GM21367 (cell line): ENCODE data around the gene TMC1.

Source experiments
- ATAC-seq: cut with Tn5 transposase; IDR thresholded peaks from one replicate; pipeline ENCODE4 v1.9.1; 2021; ENCODE audit not compliant: unreplicated experiment

The TMC1 gene

GRCh38 chr9:72565535-72565934, 44.1 kb downstream of the TMC1 start:
- no peak for ATAC-seq

GRCh38 chr9:72574156-72574810, 52.9 kb downstream of the TMC1 start:
- no peak for ATAC-seq

- no peak for ATAC-seq
These were observed 54.3 kb downstream of the TMC1 start for GRCh38 chr9:72575666-72576065.

- no peak for ATAC-seq
These were observed 54.7 kb downstream of the TMC1 start for GRCh38 chr9:72576087-72576486.

GRCh38 chr9:72577212-72577753, 55.9 kb downstream of the TMC1 start:
- no peak for ATAC-seq

GRCh38 chr9:72579190-72579589, 57.8 kb downstream of the TMC1 start:
- no peak for ATAC-seq

- no peak for ATAC-seq
These were observed 58.6 kb downstream of the TMC1 start for GRCh38 chr9:72579880-72580550.

- ATAC-seq: no peak
These were observed 60.3 kb downstream of the TMC1 start for GRCh38 chr9:72581694-72582093.

GRCh38 chr9:72583370-72583769, 62.0 kb downstream of the TMC1 start:
- ATAC-seq: no peak

GRCh38 chr9:72586388-72587130, 65.2 kb downstream of the TMC1 start:
- no peak for ATAC-seq

- ATAC-seq: no peak
These were observed 66.9 kb downstream of the TMC1 start for GRCh38 chr9:72588336-72588735.

GRCh38 chr9:72589667-72590521, 68.5 kb downstream of the TMC1 start:
- no peak for ATAC-seq

- no peak for ATAC-seq
These were observed 69.4 kb downstream of the TMC1 start for GRCh38 chr9:72590824-72591223.

GRCh38 chr9:72592502-72593403, 71.3 kb downstream of the TMC1 start:
- no peak for ATAC-seq

- ATAC-seq: no peak
These were observed 75.2 kb downstream of the TMC1 start for GRCh38 chr9:72596451-72597180.

- no peak for ATAC-seq
These were observed 75.7 kb downstream of the TMC1 start for GRCh38 chr9:72597181-72597517.

- ATAC-seq: no peak
These were observed 76.2 kb downstream of the TMC1 start for GRCh38 chr9:72597601-72598000.

- ATAC-seq: no peak
These were observed 77.2 kb downstream of the TMC1 start for GRCh38 chr9:72598639-72599038.

GRCh38 chr9:72599874-72600534, 78.6 kb downstream of the TMC1 start:
- no peak for ATAC-seq
